Lung microvascular endothelial cell (primary cell): Measurements from ENCODE around the gene PMFBP1. TPM values are rescaled to one million over a fixed set of nuclear protein-coding genes. Genes with fewer than 3 reads are reported as not detected.

ENCODE experiments used
- total RNA-seq: library from RNA; depleted of rRNA; stranded (reverse); fragments of >200 nt; gene quantifications from 2 replicates; pipeline ENCODE4 v1.2.1, GENCODE V29; 2014

PMFBP1 gene
- total RNA-seq, 1 donor from 2014 or later, result under 0.01 TPM

Other genes starting within 250 kb of the PMFBP1 start
- 0.20 TPM in 1 of 2 replicates, not detected in the other for gene PKD1L3, start 171.8 kb downstream of the PMFBP1 start, total RNA-seq
- 2.6 and 5.6 TPM in 2 replicates for gene DHODH, start 163.4 kb downstream of the PMFBP1 start, total RNA-seq
- 0.20 TPM in 1 of 2 replicates, not detected in the other for gene HP, start 117.7 kb downstream of the PMFBP1 start, total RNA-seq
- not detected in 2 replicates for gene HPR, start 108.9 kb downstream of the PMFBP1 start, total RNA-seq
- gene TXNL4B, start 78.5 kb downstream of the PMFBP1 start, total RNA-seq, result 3.7 and 7.5 TPM in 2 replicates
- 63.2 and 98.2 TPM in 2 replicates for gene DHX38, start 78.3 kb downstream of the PMFBP1 start, total RNA-seq